IPS DF 6.9 (cell line): ENCODE measurements around the gene TTF2.

Experiments used
- DNase-seq: peaks from one replicate; pipeline ENCODE4 v3.0.0-alpha.2; 2013; ENCODE audit warnings: low read depth, low spot score
- H3K27ac ChIP-seq: one replicate; pipeline ENCODE4 v1.5.1; 2013; ENCODE audit warnings: low read length, control low read depth
- H3K27me3 ChIP-seq: 2 replicates; pipeline ENCODE4 v1.6.1; 2013; ENCODE audit warnings: mild to moderate bottlenecking, low read length; ENCODE audit not compliant: control insufficient read depth, insufficient read depth
- H3K36me3 ChIP-seq: 2 replicates; pipeline ENCODE4 v1.6.1; 2013; ENCODE audit warnings: low read length; ENCODE audit not compliant: control insufficient read depth, insufficient read depth
- H3K4me1 ChIP-seq: 2 replicates; pipeline ENCODE4 v1.6.1; 2013; ENCODE audit warnings: low read length; ENCODE audit not compliant: control insufficient read depth, insufficient read depth
- H3K4me3 ChIP-seq: 2 replicates; pipeline ENCODE4 v1.5.1; 2013; ENCODE audit warnings: mild to moderate bottlenecking, low read length
- H3K9me3 ChIP-seq: 2 replicates; pipeline ENCODE4 v1.6.1; 2013; ENCODE audit warnings: low read length, inconsistent platforms; ENCODE audit not compliant: control insufficient read depth, insufficient read depth
- WGBS: extraction: QIAGEN DNeasy Blood & Tissue Kit; methylation state at CpG from one replicate; pipeline ENCODE4 v1.1.7; 2013; ENCODE audit warnings: mixed read lengths, missing lambda C conversion rate; ENCODE audit not compliant: insufficient read length, insufficient coverage; 5-methylcytosine and 5-hydroxymethylcytosine counted together

The TTF2 gene

GRCh38 chr1:117061986-117062415, 1.9 kb downstream of the TTF2 start:
- Histone ChIP-seq H3K4me3 (no peak overlapping the region), H3K9me3 (no peaks in the 10 kb centered on the region), H3K27ac (no peak overlapping the region), H3K36me3 (peaks cover 4% of the 10 kb centered on the region; the same call in 1 of the 2 replicates), H3K4me1 (no peaks in the 10 kb centered on the region), H3K27me3 (no peaks in the 10 kb centered on the region)
- no CpG with 5 or more reads among the region's 2 CpGs for WGBS
- DNase-seq: no peak

GRCh38 chr1:117066367-117066766, 6.2 kb downstream of the TTF2 start:
- Histone ChIP-seq H3K4me1 (no peaks in the 10 kb centered on the region), H3K27me3 (no peaks in the 10 kb centered on the region), H3K27ac (no peak overlapping the region), H3K4me3 (no peak overlapping the region), H3K9me3 (no peaks in the 10 kb centered on the region), H3K36me3 (peaks cover 11% of the 10 kb centered on the region; the same call in 1 of the 2 replicates)
- DNase-seq: no peak
- 100% methylated on average over 3 of the region's 6 CpGs for WGBS

- Histone ChIP-seq H3K9me3 (no peaks in the 10 kb centered on the region), H3K4me3 (no peak overlapping the region), H3K27ac (no peak overlapping the region), H3K27me3 (no peaks in the 10 kb centered on the region), H3K4me1 (no peaks in the 10 kb centered on the region), H3K36me3 (peaks cover 11% of the 10 kb centered on the region; the same call in 1 of the 2 replicates)
- WGBS: no CpG with 5 or more reads among the region's 6 CpGs
- no peak for DNase-seq
Observed at GRCh38 chr1:117067533-117068370, 7.6 kb downstream of the TTF2 start.

- peaks cover 11% of the 10 kb centered on the region; the same call in 1 of the 2 replicates for H3K36me3 ChIP-seq
- no CpG with 5 or more reads among the region's 5 CpGs for WGBS
Observed at GRCh38 chr1:117068580-117068979, 8.5 kb downstream of the TTF2 start.

GRCh38 chr1:117069220-117069844, 9.2 kb downstream of the TTF2 start:
- Histone ChIP-seq H3K4me3 (no peak overlapping the region), H3K27ac (no peak overlapping the region), H3K9me3 (no peaks in the 10 kb centered on the region), H3K27me3 (no peaks in the 10 kb centered on the region), H3K36me3 (peaks cover 11% of the 10 kb centered on the region; the same call in 1 of the 2 replicates), H3K4me1 (no peaks in the 10 kb centered on the region)
- DNase-seq: no peak
- no CpG with 5 or more reads among the region's 4 CpGs for WGBS

More at GRCh38 chr1:117068580-117068979, 8.5 kb downstream of the TTF2 start:
- no peaks in the 10 kb centered on the region for H3K27me3 ChIP-seq
- no peak overlapping the region for H3K27ac ChIP-seq
- no peak overlapping the region for H3K4me3 ChIP-seq
- no peaks in the 10 kb centered on the region for H3K4me1 ChIP-seq
- H3K9me3 ChIP-seq: no peaks in the 10 kb centered on the region
- DNase-seq: no peak

- Histone ChIP-seq H3K4me1 (no peaks in the 10 kb centered on the region), H3K4me3 (no peak overlapping the region), H3K36me3 (peaks cover 15% of the 10 kb centered on the region; the same call in 1 of the 2 replicates), H3K27ac (no peak overlapping the region), H3K9me3 (no peaks in the 10 kb centered on the region), H3K27me3 (no peaks in the 10 kb centered on the region)
- DNase-seq: no peak
- WGBS: no CpG with 5 or more reads among the region's 2 CpGs
Observed at GRCh38 chr1:117070124-117070523, 10.0 kb downstream of the TTF2 start.

GRCh38 chr1:117076648-117077047, 16.5 kb downstream of the TTF2 start:
- no peaks in the 10 kb centered on the region for H3K9me3 ChIP-seq
- no peaks in the 10 kb centered on the region for H3K4me1 ChIP-seq
- peaks cover 24% of the 10 kb centered on the region; the same call in 1 of the 2 replicates for H3K36me3 ChIP-seq
- no peak overlapping the region for H3K27ac ChIP-seq
- no peaks in the 10 kb centered on the region for H3K27me3 ChIP-seq
- no peak for DNase-seq
- H3K4me3 ChIP-seq: no peak overlapping the region
- WGBS: no CpG with 5 or more reads among the region's 5 CpGs

GRCh38 chr1:117077267-117077666, 17.1 kb downstream of the TTF2 start:
- Histone ChIP-seq H3K4me1 (no peaks in the 10 kb centered on the region), H3K36me3 (peaks cover 24% of the 10 kb centered on the region; the same call in 1 of the 2 replicates), H3K4me3 (no peak overlapping the region), H3K9me3 (no peaks in the 10 kb centered on the region), H3K27me3 (no peaks in the 10 kb centered on the region), H3K27ac (no peak overlapping the region)
- no peak for DNase-seq
- WGBS: no CpG with 5 or more reads among the region's 3 CpGs

- H3K36me3 ChIP-seq: peaks cover 24% of the 10 kb centered on the region; the same call in 1 of the 2 replicates
- no peak for DNase-seq
- H3K27ac ChIP-seq: no peak overlapping the region
- H3K27me3 ChIP-seq: no peaks in the 10 kb centered on the region
- H3K4me1 ChIP-seq: no peaks in the 10 kb centered on the region
- H3K4me3 ChIP-seq: no peak overlapping the region
- no peaks in the 10 kb centered on the region for H3K9me3 ChIP-seq
- WGBS: no CpG with 5 or more reads among the region's 6 CpGs
Observed at GRCh38 chr1:117079737-117080136, 19.6 kb downstream of the TTF2 start.

- DNase-seq: no peak
- Histone ChIP-seq H3K27ac (no peak overlapping the region), H3K9me3 (no peaks in the 10 kb centered on the region), H3K4me1 (no peaks in the 10 kb centered on the region), H3K27me3 (no peaks in the 10 kb centered on the region), H3K36me3 (peaks cover 3% of the 10 kb centered on the region; the same call in 1 of the 2 replicates), H3K4me3 (no peak overlapping the region)
- no CpG with 5 or more reads among the region's 6 CpGs for WGBS
Observed at GRCh38 chr1:117084231-117084630, 24.1 kb downstream of the TTF2 start.
